OCI-LY7 (cell line): ENCODE results near the gene MAP3K2.

Experiments
- CTCF ChIP-seq: fragments of 200-600 bp; sonication (generic); conservative IDR thresholded peaks from 2 replicates; pipeline ENCODE4 v1.5.1; 2014; ENCODE audit warnings: mild to moderate bottlenecking, antibody characterized with exemption, low read length, moderate library complexity, mixed read lengths
- EZH2phosphoT487 ChIP-seq: fragments of 200-600 bp; sonication (generic); IDR thresholded peaks from 2 replicates; pipeline ENCODE4 v1.6.1; 2018; ENCODE audit warnings: low read depth, borderline replicate concordance, mild to moderate bottlenecking, mixed run types, antibody characterized with exemption, low read length, moderate library complexity, mixed read lengths

DNA sequence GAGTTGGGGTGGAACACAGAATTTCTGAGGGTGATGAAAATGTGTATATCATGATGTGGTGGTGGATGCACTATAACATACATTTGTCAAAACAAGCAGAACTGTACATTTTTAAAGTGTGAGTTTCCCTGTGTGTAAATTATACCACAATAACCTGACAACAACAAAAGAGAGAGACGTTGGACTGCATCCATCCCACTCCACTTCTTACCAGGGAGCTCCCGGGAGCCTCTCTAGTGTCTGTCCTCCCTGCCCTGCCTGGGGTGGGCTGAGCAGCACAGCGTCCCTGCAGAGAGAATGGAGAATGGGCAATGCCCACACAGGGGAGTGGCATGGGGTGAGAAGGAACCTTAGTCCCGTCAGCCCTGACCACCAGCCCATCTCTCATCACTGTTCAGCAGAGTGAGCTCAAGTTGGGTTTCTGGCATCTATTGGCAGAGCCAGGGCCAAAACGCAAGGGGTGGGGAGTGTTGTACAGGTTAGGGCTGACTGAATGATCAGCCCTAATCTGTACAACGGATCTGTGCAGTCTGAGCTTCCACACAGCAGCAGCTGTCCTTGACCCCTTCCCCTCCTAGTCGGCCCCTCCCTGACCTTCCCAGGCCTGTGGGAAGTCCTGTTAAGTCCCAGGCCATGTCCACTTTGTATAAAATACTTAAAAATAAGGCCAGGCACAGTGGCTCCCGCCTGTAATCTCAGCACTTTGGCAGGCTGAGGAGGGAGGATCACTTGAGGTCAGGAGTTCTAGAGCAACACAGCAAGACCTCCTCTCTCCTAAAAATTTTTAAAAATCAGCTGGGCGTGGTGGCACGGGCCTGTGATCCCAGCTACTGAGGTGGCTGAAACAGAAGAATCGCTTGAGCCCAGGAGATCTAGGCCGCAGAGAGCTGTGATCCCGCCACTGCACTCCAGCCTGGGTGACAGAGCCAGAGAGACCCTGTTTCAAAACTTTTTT, 27.1 kb upstream of the MAP3K2 start:
- TF ChIP-seq CTCF (no peak), EZH2phosphoT487 (no peak)
